HG03442 (cell line): ENCODE data around the gene BZW1.

Experiments
- ATAC-seq: cut with Tn5 transposase; IDR thresholded peaks from one replicate; pipeline ENCODE4 v1.9.1; 2021; ENCODE audit warnings: mild to moderate bottlenecking, moderate library complexity; ENCODE audit not compliant: unreplicated experiment

Gene BZW1

GRCh38 chr2:200871151-200871550 is 59.4 kb downstream of the BZW1 start:
- no peak for ATAC-seq

- ATAC-seq, result no peak
Observed at GRCh38 chr2:200873560-200873959, 61.9 kb downstream of the BZW1 start.
